DND-41 (cell line): ENCODE measurements around the gene SP140L.

Source experiments
- ATAC-seq: fragments of 200-7000 bp; cut with Tn5 transposase; 3 replicates; pipeline ENCODE4 v1.9.1; 2021; ENCODE audit warnings: low read depth; ENCODE audit not compliant: insufficient read depth
- DNase-seq: peaks from one replicate; pipeline ENCODE4 v3.0.0-alpha.2; 2020
- H2AFZ ChIP-seq: 2 replicates; pipeline ENCODE4 v1.6.0; 2012; ENCODE audit warnings: low read depth, low read length
- H3K27ac ChIP-seq: 2 replicates; pipeline ENCODE4 v1.5.1; 2012; ENCODE audit warnings: low read length, inconsistent platforms
- H3K27me3 ChIP-seq: fragments of 200-600 bp; sonication (generic); 2 replicates; pipeline ENCODE4 v1.6.0; 2012; ENCODE audit warnings: low read length, mild to moderate bottlenecking, inconsistent platforms; ENCODE audit not compliant: insufficient read depth, poor library complexity
- H3K36me3 ChIP-seq: 2 replicates; pipeline ENCODE4 v1.5.1; 2012; ENCODE audit warnings: low read length, inconsistent platforms; ENCODE audit not compliant: insufficient read depth
- H3K4me1 ChIP-seq: 2 replicates; pipeline ENCODE4 v1.5.1; 2012; ENCODE audit warnings: mild to moderate bottlenecking, low read length; ENCODE audit not compliant: insufficient read depth
- H3K4me2 ChIP-seq: 2 replicates; pipeline ENCODE4 v1.6.0; 2012; ENCODE audit warnings: mild to moderate bottlenecking, moderate library complexity, low read length, inconsistent platforms; ENCODE audit not compliant: insufficient read depth
- H3K4me3 ChIP-seq, 2 experiments: fragments of 200-600 bp in 1 of 2; shearing (Covaris generic) in 1 of 2; 2 replicates each; pipeline ENCODE4 v1.5.1; 2012 to 2016; ENCODE audit warnings: inconsistent platforms in 2 of 2, low read length in 2 of 2, mild to moderate bottlenecking in 2 of 2, low read depth in 1 of 2, moderate library complexity in 1 of 2
- H3K79me2 ChIP-seq: 2 replicates; pipeline ENCODE4 v1.6.0; 2012; ENCODE audit warnings: low read length, inconsistent platforms; ENCODE audit not compliant: insufficient read depth
- H3K9ac ChIP-seq: 2 replicates; pipeline ENCODE4 v1.6.0; 2012; ENCODE audit warnings: low read depth, mild to moderate bottlenecking, inconsistent platforms, low read length, moderate library complexity
- H3K9me3 ChIP-seq: 2 replicates; pipeline ENCODE4 v1.5.1; 2012; ENCODE audit warnings: low read length, moderate library complexity, mild to moderate bottlenecking, inconsistent platforms; ENCODE audit not compliant: insufficient read depth, severe bottlenecking
- H4K20me1 ChIP-seq: 2 replicates; pipeline ENCODE4 v1.6.0; 2012; ENCODE audit warnings: low read length; ENCODE audit not compliant: insufficient read depth
- CTCF ChIP-seq: IDR thresholded peaks from 2 replicates; pipeline ENCODE4 v1.5.1; 2012; ENCODE audit warnings: borderline replicate concordance, low read length, moderate library complexity, mild to moderate bottlenecking; ENCODE audit not compliant: poor library complexity, severe bottlenecking; ENCODE audit errors: extremely low read depth
- EZH2 ChIP-seq: IDR thresholded peaks from 3 replicates; pipeline ENCODE4 v1.6.1; 2012; ENCODE audit warnings: borderline replicate concordance, low read depth, mild to moderate bottlenecking, moderate library complexity, low read length, inconsistent platforms; ENCODE audit not compliant: severe bottlenecking

The SP140L gene

GRCh38 chr2:230358305-230358704 lies 31.3 kb downstream of the SP140L start:
- peaks cover 11% of the 10 kb centered on the region for H3K4me1 ChIP-seq
- no peaks in the 10 kb centered on the region for H4K20me1 ChIP-seq
- no peaks in the 10 kb centered on the region for H3K27me3 ChIP-seq
- H2AFZ ChIP-seq = no peak overlapping the region
- ATAC-seq (no peak), DNase-seq (no peak)
- peaks cover 52% of the 10 kb centered on the region for H3K36me3 ChIP-seq
- no peaks in the 10 kb centered on the region for H3K9me3 ChIP-seq
- 0 out of 2 replicates have a peak, but pooled peaks cover 4% of the 10 kb centered on the region for H3K79me2 ChIP-seq
- TF ChIP-seq CTCF (no peak), EZH2 (no peak)
- H3K4me2 ChIP-seq = no peak overlapping the region
- H3K9ac ChIP-seq = no peak overlapping the region
- H3K4me3 ChIP-seq = no peak overlapping the region
- H3K27ac ChIP-seq = no peak overlapping the region

GRCh38 chr2:230360028-230360427 lies 33.0 kb downstream of the SP140L start:
- Histone ChIP-seq H3K4me1 (peaks cover 11% of the 10 kb centered on the region), H2AFZ (no peak overlapping the region), H3K9ac (no peak overlapping the region), H4K20me1 (no peaks in the 10 kb centered on the region), H3K36me3 (peaks cover 57% of the 10 kb centered on the region), H3K4me2 (no peak overlapping the region), H3K79me2 (no peaks in the 10 kb centered on the region), H3K27ac (no peak overlapping the region), H3K9me3 (no peaks in the 10 kb centered on the region), H3K27me3 (no peaks in the 10 kb centered on the region), H3K4me3 (no peak overlapping the region)
- no peak for TF ChIP-seq EZH2
- no peak for TF ChIP-seq CTCF
- no peak for ATAC-seq
- no peak for DNase-seq

GRCh38 chr2:230362030-230362691 lies 35.2 kb downstream of the SP140L start:
- H3K4me1 ChIP-seq = peaks cover 11% of the 10 kb centered on the region
- H3K4me2 ChIP-seq = no peak overlapping the region
- H3K27me3 ChIP-seq = no peaks in the 10 kb centered on the region
- no peak overlapping the region for H3K9ac ChIP-seq
- H3K9me3 ChIP-seq = no peaks in the 10 kb centered on the region
- no peak overlapping the region for H2AFZ ChIP-seq
- TF ChIP-seq EZH2 (no peak), CTCF (no peak)
- no peaks in the 10 kb centered on the region for H3K79me2 ChIP-seq
- H3K4me3 ChIP-seq = no peak overlapping the region
- ATAC-seq (peak; percentile 79), DNase-seq (no peak)
- peaks cover 57% of the 10 kb centered on the region for H3K36me3 ChIP-seq
- no peaks in the 10 kb centered on the region for H4K20me1 ChIP-seq
- H3K27ac ChIP-seq = no peak overlapping the region

GRCh38 chr2:230382108-230382507 lies 55.1 kb downstream of the SP140L start:
- no peaks in the 10 kb centered on the region for H3K27me3 ChIP-seq

More at GRCh38 chr2:230382108-230382507, 55.1 kb downstream of the SP140L start:
- no peaks in the 10 kb centered on the region for H4K20me1 ChIP-seq
- TF ChIP-seq CTCF (no peak), EZH2 (no peak)
- no peaks in the 10 kb centered on the region for H3K79me2 ChIP-seq
- H3K4me2 ChIP-seq = no peak overlapping the region
- ATAC-seq (no peak), DNase-seq (no peak)
- H3K4me3 ChIP-seq = no peak overlapping the region
- no peaks in the 10 kb centered on the region for H3K4me1 ChIP-seq
- no peak overlapping the region for H2AFZ ChIP-seq
- H3K27ac ChIP-seq = no peak overlapping the region
- H3K36me3 ChIP-seq = peaks cover 40% of the 10 kb centered on the region
- H3K9me3 ChIP-seq = no peaks in the 10 kb centered on the region
- no peak overlapping the region for H3K9ac ChIP-seq
